BJ (cell line): ENCODE results near the gene KLF14. TPM values are rescaled to one million over a fixed set of nuclear protein-coding genes. Genes with fewer than 3 reads are reported as not detected.

Source experiments
- CTCF ChIA-PET: fragments of 350-600 bp; formaldehyde crosslinking; extraction: SDS; loops from one replicate; lab custom pipeline; 2021; ENCODE audit warnings: antibody characterized with exemption, inconsistent platforms; lab: Yijun Ruan, JAX
- POLR2A ChIA-PET: fragments of 300-600 bp; sonication (Branson Sonifier 250); formaldehyde crosslinking; extraction: SDS; loops from one replicate; lab custom pipeline; 2021; ENCODE audit warnings: antibody characterized with exemption; lab: Charles Lee
- DNase-seq: peaks from one replicate; pipeline ENCODE4 v3.0.0-alpha.2; 2011; ENCODE audit warnings: low read depth
- H3K27me3 ChIP-seq: 2 replicates; pipeline ENCODE4 v1.6.0; 2011; ENCODE audit warnings: low read length; ENCODE audit not compliant: control insufficient read depth, insufficient read depth
- H3K36me3 ChIP-seq: 2 replicates; pipeline ENCODE4 v1.5.1; 2011; ENCODE audit warnings: low read length; ENCODE audit not compliant: control insufficient read depth, insufficient read depth
- H3K4me3 ChIP-seq: 2 replicates; pipeline ENCODE4 v1.5.1; 2011; ENCODE audit warnings: low read depth, mild to moderate bottlenecking, control low read depth, low read length
- CTCF ChIP-seq: IDR thresholded peaks from 2 replicates; pipeline ENCODE4 v1.5.1; 2011; ENCODE audit warnings: low read depth, mild to moderate bottlenecking, control low read depth, inconsistent platforms, low read length, moderate library complexity; ENCODE audit not compliant: insufficient read depth
- polyA plus RNA-seq: library from polyadenylated mRNA; depleted of rRNA; stranded (reverse); fragments of >200 nt; gene quantifications from 2 replicates; pipeline ENCODE4 v1.2.3, GENCODE V29; 2011

Gene KLF14
- polyA plus RNA-seq, 1 experiment, result not detected

- TF ChIP-seq CTCF, result no peak
- CTCF ChIA-PET, result interaction anchor here (1.2 kb wide), 1 partner anchor 10 kb away, joined by 6 read pairs; no protein-coding TSS in a partner anchor
These were observed 21.6 kb downstream of the KLF14 start for GRCh38 chr7:130712416-130712815.

GRCh38 chr7:130708766-130709165, 25.2 kb downstream of the KLF14 start:
- H3K36me3 ChIP-seq, result no peaks in the 10 kb centered on the region
- DNase-seq, result no peak
- ChIA-PET POLR2A (no interaction called here), CTCF (no interaction called here)
- H3K27me3 ChIP-seq, result peaks cover 3% of the 10 kb centered on the region; the same call in 1 of the 2 replicates
- no peak for TF ChIP-seq CTCF
- H3K4me3 ChIP-seq, result no peak overlapping the region

More at GRCh38 chr7:130712416-130712815, 21.6 kb downstream of the KLF14 start:
- DNase-seq, result no peak
- Histone ChIP-seq H3K4me3 (no peak overlapping the region), H3K36me3 (no peaks in the 10 kb centered on the region), H3K27me3 (peaks cover 6% of the 10 kb centered on the region)
- POLR2A ChIA-PET, result no interaction called here

- ChIA-PET CTCF (interaction anchor here (0.6 to 1.1 kb wide), 4 partner anchors 9 to 456 kb away, joined by 3 to 5 read pairs (median 4); no protein-coding TSS in a partner anchor), POLR2A (no interaction called here)
These were observed 26.0 kb downstream of the KLF14 start for GRCh38 chr7:130708001-130708400.

GRCh38 chr7:130703851-130704250, 30.2 kb downstream of the KLF14 start:
- Histone ChIP-seq H3K36me3 (no peaks in the 10 kb centered on the region), H3K27me3 (peaks cover 1% of the 10 kb centered on the region; the same call in 1 of the 2 replicates), H3K4me3 (no peak overlapping the region)
- ChIA-PET POLR2A (no interaction called here), CTCF (no interaction called here)
- DNase-seq, result no peak
- no peak for TF ChIP-seq CTCF

More at GRCh38 chr7:130708001-130708400, 26.0 kb downstream of the KLF14 start:
- DNase-seq, result no peak
- no peaks in the 10 kb centered on the region for H3K36me3 ChIP-seq
- H3K27me3 ChIP-seq, result peaks cover 2% of the 10 kb centered on the region; the same call in 1 of the 2 replicates
- TF ChIP-seq CTCF, result no peak
- H3K4me3 ChIP-seq, result no peak overlapping the region

GRCh38 chr7:130701650-130702049, 32.4 kb downstream of the KLF14 start:
- CTCF ChIA-PET, result interaction anchor here (1.4 kb wide), 1 partner anchor 21 kb away, joined by 3 read pairs; no protein-coding TSS in a partner anchor

More at GRCh38 chr7:130701650-130702049, 32.4 kb downstream of the KLF14 start:
- no peak for TF ChIP-seq CTCF
- Histone ChIP-seq H3K27me3 (peaks cover 1% of the 10 kb centered on the region; the same call in 1 of the 2 replicates), H3K36me3 (no peaks in the 10 kb centered on the region), H3K4me3 (no peak overlapping the region)
- no peak for DNase-seq
- POLR2A ChIA-PET, result no interaction called here
